PC-3 (cell line): ENCODE results near the gene RAB11FIP4. TPM values are rescaled to one million over a fixed set of nuclear protein-coding genes. Genes with fewer than 3 reads are reported as not detected.

Experiments used
- ATAC-seq: fragments of 200-7000 bp; cut with Tn5 transposase; 2 replicates; pipeline ENCODE4 v1.9.1; 2020; ENCODE audit warnings: mild to moderate bottlenecking, moderate library complexity
- BruUV-seq: library from RNA; stranded (reverse); fragments of 400-500 nt; replicated peaks from 2 replicates; lab custom pipeline; 2021; lab: Mats Ljungman, UMichigan
- CTCF ChIA-PET: fragments of 300-600 bp; sonication (Branson Sonifier 250); formaldehyde crosslinking; loops from one replicate; lab custom pipeline; 2022; ENCODE audit warnings: antibody characterized with exemption; lab: Charles Lee
- POLR2A ChIA-PET: fragments of 300-600 bp; sonication (Branson Sonifier 250); formaldehyde crosslinking; loops from one replicate; lab custom pipeline; 2022; ENCODE audit warnings: antibody characterized with exemption; ENCODE audit not compliant: unreplicated experiment; lab: Charles Lee
- DNase-seq: peaks from one replicate; pipeline ENCODE4 v3.0.0-alpha.2; 2015
- H2AFZ ChIP-seq: fragments of 300-600 bp; sonication (generic); 2 replicates; pipeline ENCODE4 v1.6.0; 2016; ENCODE audit warnings: antibody characterized with exemption, low read length
- H3F3A ChIP-seq: fragments of 300-600 bp; sonication (generic); one replicate; pipeline ENCODE4 v1.6.0; 2017; ENCODE audit warnings: antibody characterized with exemption, low read length, control low read depth, mild to moderate bottlenecking; ENCODE audit not compliant: unreplicated experiment
- H3K27ac ChIP-seq: fragments of 300-600 bp; sonication (generic); 2 replicates; pipeline ENCODE4 v1.5.1; 2016; ENCODE audit warnings: mild to moderate bottlenecking, low read length
- H3K27me3 ChIP-seq: fragments of 300-600 bp; sonication (generic); 2 replicates; pipeline ENCODE4 v1.6.1; 2016; ENCODE audit warnings: low read length, mixed read lengths
- H3K36me3 ChIP-seq: fragments of 300-600 bp; sonication (generic); 2 replicates; pipeline ENCODE4 v1.6.1; 2016; ENCODE audit warnings: low read depth, mixed run types, low read length, mixed read lengths
- H3K4me1 ChIP-seq: fragments of 300-600 bp; sonication (generic); 2 replicates; pipeline ENCODE4 v1.5.1; 2016; ENCODE audit warnings: low read length; ENCODE audit not compliant: insufficient read depth
- H3K4me2 ChIP-seq: fragments of 300-600 bp; sonication (generic); 2 replicates; pipeline ENCODE4 v1.6.0; 2016; ENCODE audit warnings: low read length
- H3K4me3 ChIP-seq: fragments of 300-600 bp; sonication (generic); 2 replicates; pipeline ENCODE4 v1.5.1; 2016; ENCODE audit warnings: mild to moderate bottlenecking, low read length, mixed read lengths
- H3K79me2 ChIP-seq: fragments of 300-600 bp; sonication (generic); 2 replicates; pipeline ENCODE4 v1.6.1; 2017; ENCODE audit warnings: low read length, mixed read lengths
- H3K9ac ChIP-seq: fragments of 300-600 bp; sonication (generic); 2 replicates; pipeline ENCODE4 v1.6.0; 2016; ENCODE audit warnings: mild to moderate bottlenecking, low read length
- H3K9me2 ChIP-seq: fragments of 300-600 bp; sonication (generic); replicated peaks from 2 replicates; pipeline ENCODE4 v1.6.1; 2016; ENCODE audit warnings: mixed run types, low read length, mixed read lengths
- H3K9me3 ChIP-seq: fragments of 300-600 bp; sonication (generic); 2 replicates; pipeline ENCODE4 v1.6.1; 2016; ENCODE audit warnings: low read length, mixed read lengths
- H4K20me1 ChIP-seq: fragments of 300-600 bp; sonication (generic); 2 replicates; pipeline ENCODE4 v1.6.1; 2016; ENCODE audit warnings: low read length, mixed read lengths
- EZH2 ChIP-seq: fragments of 300-600 bp; sonication (generic); IDR thresholded peaks from one replicate; pipeline ENCODE4 v1.6.1; 2017; ENCODE audit warnings: antibody characterized with exemption, mild to moderate bottlenecking, low read length; ENCODE audit not compliant: unreplicated experiment
- EZH2phosphoT487 ChIP-seq: fragments of 300-600 bp; sonication (generic); IDR thresholded peaks from 2 replicates; pipeline ENCODE4 v1.6.1; 2018; ENCODE audit warnings: mild to moderate bottlenecking, antibody characterized with exemption, low read length, borderline replicate concordance
- intact Hi-C: fragments of 100-400 bp; cut with micrococcal nuclease; formaldehyde crosslinking; loops from 2 replicates; pipeline ENCODE4 v1.9.0; 2023
- total RNA-seq: library from RNA; depleted of rRNA; stranded (reverse); fragments of >200 nt; gene quantifications from 2 replicates; pipeline ENCODE4 v1.2.3, GENCODE V29; 2014
- TF ChIP-seq, protein P1 (sequence below): fragments of 300-600 bp; sonication (generic); conservative IDR thresholded peaks from 2 replicates; pipeline ENCODE4 v1.5.1; 2017; ENCODE audit warnings: antibody characterized with exemption, low read depth, mild to moderate bottlenecking, low read length

RAB11FIP4 gene
- total RNA-seq, 1 experiment from 2014 or later = 4.2 TPM

DNA sequence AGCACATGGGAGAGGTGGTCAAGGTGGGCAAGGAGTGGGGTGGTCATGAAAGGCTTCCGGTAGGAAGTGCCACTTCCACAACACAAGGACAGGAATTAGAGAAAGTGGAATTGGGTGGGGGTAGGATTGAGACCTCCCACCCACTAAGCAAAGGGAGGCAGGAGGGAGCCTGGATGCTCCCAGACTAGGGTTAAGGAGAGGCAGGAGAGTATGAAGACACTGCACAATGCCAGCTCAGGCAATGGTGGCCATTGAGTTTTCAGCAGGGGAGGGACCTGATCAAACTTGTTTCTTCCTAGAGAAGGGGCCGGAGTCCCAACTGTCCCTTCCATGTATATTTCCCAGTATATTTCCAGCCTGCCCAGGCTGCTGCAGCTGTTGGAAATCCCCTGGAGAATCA lies 3.1 kb upstream of the RAB11FIP4 start:
- H3K4me2 ChIP-seq = no peak overlapping the region
- ATAC-seq (no peak), DNase-seq (no peak)
- no TSS peak for BruUV-seq
- no peak overlapping the region for H3K9ac ChIP-seq
- no peaks in the 10 kb centered on the region for H3K9me2 ChIP-seq
- no peaks in the 10 kb centered on the region for H3K79me2 ChIP-seq
- H3K27ac ChIP-seq = no peak overlapping the region
- no peaks in the 10 kb centered on the region for H3F3A ChIP-seq
- POLR2A ChIA-PET = no interaction called here
- intact Hi-C loops = loop anchor here (5.0 kb wide), 1 partner anchor 139 kb away; no protein-coding TSS in a partner anchor
- no peaks in the 10 kb centered on the region; the same call in 1 of the 2 replicates for H3K27me3 ChIP-seq
- no peaks in the 10 kb centered on the region for H4K20me1 ChIP-seq
- H3K4me3 ChIP-seq = no peak overlapping the region
- CTCF ChIA-PET = no interaction called here
- H2AFZ ChIP-seq = no peak overlapping the region
- no peaks in the 10 kb centered on the region for H3K9me3 ChIP-seq
- no peaks in the 10 kb centered on the region for H3K36me3 ChIP-seq
- TF ChIP-seq EZH2 (no peak), EZH2phosphoT487 (no peak)
- TF ChIP-seq, protein P1, sequence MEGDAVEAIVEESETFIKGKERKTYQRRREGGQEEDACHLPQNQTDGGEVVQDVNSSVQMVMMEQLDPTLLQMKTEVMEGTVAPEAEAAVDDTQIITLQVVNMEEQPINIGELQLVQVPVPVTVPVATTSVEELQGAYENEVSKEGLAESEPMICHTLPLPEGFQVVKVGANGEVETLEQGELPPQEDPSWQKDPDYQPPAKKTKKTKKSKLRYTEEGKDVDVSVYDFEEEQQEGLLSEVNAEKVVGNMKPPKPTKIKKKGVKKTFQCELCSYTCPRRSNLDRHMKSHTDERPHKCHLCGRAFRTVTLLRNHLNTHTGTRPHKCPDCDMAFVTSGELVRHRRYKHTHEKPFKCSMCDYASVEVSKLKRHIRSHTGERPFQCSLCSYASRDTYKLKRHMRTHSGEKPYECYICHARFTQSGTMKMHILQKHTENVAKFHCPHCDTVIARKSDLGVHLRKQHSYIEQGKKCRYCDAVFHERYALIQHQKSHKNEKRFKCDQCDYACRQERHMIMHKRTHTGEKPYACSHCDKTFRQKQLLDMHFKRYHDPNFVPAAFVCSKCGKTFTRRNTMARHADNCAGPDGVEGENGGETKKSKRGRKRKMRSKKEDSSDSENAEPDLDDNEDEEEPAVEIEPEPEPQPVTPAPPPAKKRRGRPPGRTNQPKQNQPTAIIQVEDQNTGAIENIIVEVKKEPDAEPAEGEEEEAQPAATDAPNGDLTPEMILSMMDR = no peak
- H3K4me1 ChIP-seq = no peaks in the 10 kb centered on the region

DNA sequence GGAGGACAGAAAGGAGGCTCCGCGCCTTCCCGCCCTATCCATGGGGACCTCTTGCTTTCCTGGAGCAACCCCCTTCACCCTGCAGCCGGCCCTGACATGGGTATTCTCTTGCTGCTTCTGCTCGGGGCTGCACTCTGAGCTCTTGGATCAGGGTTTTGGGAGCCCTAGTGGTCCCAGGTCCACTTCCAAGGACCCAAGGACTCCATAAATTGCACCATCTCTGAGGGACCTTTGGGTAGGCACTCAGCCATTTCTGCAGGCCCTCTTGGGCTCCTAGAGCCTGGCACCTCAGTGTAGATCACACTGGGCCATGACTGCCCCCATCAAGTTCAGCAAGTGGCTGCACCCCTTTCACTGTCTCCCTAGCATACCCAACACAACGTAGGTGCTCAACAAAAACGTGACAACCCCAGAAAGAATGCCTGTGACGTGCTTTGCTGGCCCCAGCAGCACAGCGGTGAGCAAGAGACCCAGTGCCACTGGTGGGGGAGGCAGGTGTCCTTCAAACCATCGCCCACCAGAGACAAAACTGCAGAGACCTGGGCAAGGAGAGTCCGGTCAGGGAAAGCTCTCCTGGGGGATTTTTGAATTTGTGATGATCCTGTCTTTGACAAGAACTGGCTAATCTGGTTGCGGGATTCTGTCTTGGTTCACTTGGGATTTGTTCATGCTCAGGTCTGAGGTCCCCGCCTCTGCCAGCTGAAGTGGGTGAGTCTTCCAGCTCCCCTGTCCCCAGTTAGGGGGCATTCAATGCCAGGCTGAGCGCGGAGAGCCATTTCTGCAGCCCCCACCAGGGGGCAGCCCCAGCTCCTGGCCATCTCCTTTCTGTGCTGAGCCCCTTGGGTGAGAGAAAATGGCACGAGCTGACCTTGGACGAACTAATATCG lies 2.5 kb upstream of the RAB11FIP4 start:
- ChIA-PET CTCF (interaction anchor here (0.5 kb wide), 2 partner anchors 16 to 449 kb away, joined by 5 to 9 read pairs; no protein-coding TSS in a partner anchor), POLR2A (no interaction called here)
- ATAC-seq (0 out of 2 replicates have a peak, but pooled peaks have one; percentile 19), DNase-seq (peak; percentile 10)
- H3K4me2 ChIP-seq = no peak overlapping the region
- no peaks in the 10 kb centered on the region for H3K4me1 ChIP-seq
- no peaks in the 10 kb centered on the region for H4K20me1 ChIP-seq
- H3K9ac ChIP-seq = no peak overlapping the region
- no peaks in the 10 kb centered on the region for H3F3A ChIP-seq
- no TSS peak for BruUV-seq
- intact Hi-C loops = loop anchor here (5.0 kb wide), 1 partner anchor 138 kb away; no protein-coding TSS in a partner anchor
- H3K79me2 ChIP-seq = no peaks in the 10 kb centered on the region
- H2AFZ ChIP-seq = no peak overlapping the region
- no peaks in the 10 kb centered on the region; the same call in 1 of the 2 replicates for H3K27me3 ChIP-seq
- no peaks in the 10 kb centered on the region for H3K9me2 ChIP-seq
- H3K4me3 ChIP-seq = no peak overlapping the region
- TF ChIP-seq, protein P1 = peak; percentile 59
- no peak for TF ChIP-seq EZH2phosphoT487
- TF ChIP-seq EZH2 = no peak
- no peaks in the 10 kb centered on the region for H3K36me3 ChIP-seq
- no peaks in the 10 kb centered on the region for H3K9me3 ChIP-seq
- H3K27ac ChIP-seq = no peak overlapping the region
